Measurements from ENCODE around the gene PROSER2. TPM values are rescaled to one million over a fixed set of nuclear protein-coding genes. Genes with fewer than 3 reads are reported as not detected.

Gene PROSER2
- total and polyA plus RNA-seq, 4 donors: 6.5 to 24.9 (median 9.9) TPM

DNA sequence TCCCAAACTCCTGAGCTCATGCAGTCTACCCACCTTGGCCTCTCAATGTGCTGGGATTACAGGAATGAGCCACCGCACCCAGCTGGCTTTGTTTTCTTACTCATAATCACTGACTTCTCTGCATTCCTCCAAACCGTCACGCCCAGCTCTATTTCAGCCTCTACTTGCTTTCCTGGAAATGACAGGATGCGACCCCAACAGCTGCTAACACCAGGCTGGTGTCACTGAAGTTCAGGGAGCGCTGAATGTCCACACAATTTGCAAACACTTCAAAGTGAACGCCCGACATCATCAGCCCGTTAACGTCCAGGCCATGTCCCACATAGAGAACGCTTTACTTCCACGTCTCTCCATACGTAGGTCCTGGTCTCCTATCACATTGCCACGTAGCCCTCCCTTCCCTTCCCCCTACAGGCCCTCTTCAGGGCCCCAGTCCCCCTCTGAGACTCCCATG lies 12.8 kb upstream of the PROSER2 start:
- Histone ChIP-seq H3K4me3 (ENCODE audit: low read depth in 1 of 3, low read length in 3 of 3) (no peak overlapping the region), H3K36me3 (ENCODE audit: control insufficient read depth in 4 of 4, insufficient read depth in 3 of 4, low read depth in 1 of 4, low read length in 3 of 4) (no peaks in the 10 kb centered on the region), H3K27ac (ENCODE audit: low read depth in 1 of 2, low read length in 2 of 2) (no peak overlapping the region), H3K9me3 (ENCODE audit: control insufficient read depth in 4 of 4, low read length in 3 of 4) (no peaks in the 10 kb centered on the region), H3K9ac (ENCODE audit: low read depth in 1 of 2, low read length in 2 of 2) (no peak overlapping the region), H3K27me3 (ENCODE audit: control insufficient read depth in 4 of 4, insufficient read depth in 4 of 4, low read length in 3 of 4) (no peaks in the 10 kb centered on the region), H3K4me1 (ENCODE audit: control insufficient read depth in 4 of 4, insufficient read depth in 4 of 4, low read length in 3 of 4) (no peaks in the 10 kb centered on the region)
- TF ChIP-seq HNF4A (conservative IDR thresholded peaks at IDR 0.05) (no peak), YY1 (IDR thresholded peaks at IDR 0.05) (no peak), FOXA2 (IDR thresholded peaks at IDR 0.05) (no peak), RAD21 (IDR thresholded peaks at IDR 0.05) (no peak), MAX (IDR thresholded peaks at IDR 0.05) (no peak), TAF1 (conservative IDR thresholded peaks at IDR 0.05) (no peak), EGR1 (IDR thresholded peaks at IDR 0.05; ENCODE audit: low read depth in 2 of 2) (no peak), RXRA (IDR thresholded peaks at IDR 0.05) (no peak), NR2F2 (IDR thresholded peaks at IDR 0.05) (no peak), GABPA (IDR thresholded peaks at IDR 0.05 in 1 of 2, conservative IDR thresholded peaks at IDR 0.05 in 1 of 2) (no peak), REST (IDR thresholded peaks at IDR 0.05) (no peak), JUND (IDR thresholded peaks at IDR 0.05) (no peak), FOXA1 (IDR thresholded peaks at IDR 0.05) (no peak), HNF4G (IDR thresholded peaks at IDR 0.05) (no peak), SP1 (IDR thresholded peaks at IDR 0.05) (no peak)
- TF ChIP-seq, protein P1, sequence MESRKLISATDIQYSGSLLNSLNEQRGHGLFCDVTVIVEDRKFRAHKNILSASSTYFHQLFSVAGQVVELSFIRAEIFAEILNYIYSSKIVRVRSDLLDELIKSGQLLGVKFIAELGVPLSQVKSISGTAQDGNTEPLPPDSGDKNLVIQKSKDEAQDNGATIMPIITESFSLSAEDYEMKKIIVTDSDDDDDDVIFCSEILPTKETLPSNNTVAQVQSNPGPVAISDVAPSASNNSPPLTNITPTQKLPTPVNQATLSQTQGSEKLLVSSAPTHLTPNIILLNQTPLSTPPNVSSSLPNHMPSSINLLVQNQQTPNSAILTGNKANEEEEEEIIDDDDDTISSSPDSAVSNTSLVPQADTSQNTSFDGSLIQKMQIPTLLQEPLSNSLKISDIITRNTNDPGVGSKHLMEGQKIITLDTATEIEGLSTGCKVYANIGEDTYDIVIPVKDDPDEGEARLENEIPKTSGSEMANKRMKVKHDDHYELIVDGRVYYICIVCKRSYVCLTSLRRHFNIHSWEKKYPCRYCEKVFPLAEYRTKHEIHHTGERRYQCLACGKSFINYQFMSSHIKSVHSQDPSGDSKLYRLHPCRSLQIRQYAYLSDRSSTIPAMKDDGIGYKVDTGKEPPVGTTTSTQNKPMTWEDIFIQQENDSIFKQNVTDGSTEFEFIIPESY (IDR thresholded peaks at IDR 0.05): no peak
- TF ChIP-seq, protein P2, sequence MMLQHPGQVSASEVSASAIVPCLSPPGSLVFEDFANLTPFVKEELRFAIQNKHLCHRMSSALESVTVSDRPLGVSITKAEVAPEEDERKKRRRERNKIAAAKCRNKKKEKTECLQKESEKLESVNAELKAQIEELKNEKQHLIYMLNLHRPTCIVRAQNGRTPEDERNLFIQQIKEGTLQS (IDR thresholded peaks at IDR 0.05): no peak
- TF ChIP-seq, protein P3, sequence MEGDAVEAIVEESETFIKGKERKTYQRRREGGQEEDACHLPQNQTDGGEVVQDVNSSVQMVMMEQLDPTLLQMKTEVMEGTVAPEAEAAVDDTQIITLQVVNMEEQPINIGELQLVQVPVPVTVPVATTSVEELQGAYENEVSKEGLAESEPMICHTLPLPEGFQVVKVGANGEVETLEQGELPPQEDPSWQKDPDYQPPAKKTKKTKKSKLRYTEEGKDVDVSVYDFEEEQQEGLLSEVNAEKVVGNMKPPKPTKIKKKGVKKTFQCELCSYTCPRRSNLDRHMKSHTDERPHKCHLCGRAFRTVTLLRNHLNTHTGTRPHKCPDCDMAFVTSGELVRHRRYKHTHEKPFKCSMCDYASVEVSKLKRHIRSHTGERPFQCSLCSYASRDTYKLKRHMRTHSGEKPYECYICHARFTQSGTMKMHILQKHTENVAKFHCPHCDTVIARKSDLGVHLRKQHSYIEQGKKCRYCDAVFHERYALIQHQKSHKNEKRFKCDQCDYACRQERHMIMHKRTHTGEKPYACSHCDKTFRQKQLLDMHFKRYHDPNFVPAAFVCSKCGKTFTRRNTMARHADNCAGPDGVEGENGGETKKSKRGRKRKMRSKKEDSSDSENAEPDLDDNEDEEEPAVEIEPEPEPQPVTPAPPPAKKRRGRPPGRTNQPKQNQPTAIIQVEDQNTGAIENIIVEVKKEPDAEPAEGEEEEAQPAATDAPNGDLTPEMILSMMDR (IDR thresholded peaks at IDR 0.05; ENCODE audit: low read depth, low read length, missing input control): no peak
- no peak for DNase-seq (ENCODE audit: low spot score)
- 62% methylated on average over 13 of the region's 13 CpGs for WGBS

Measured in liver (tissue), 9 donors.